ENCODE measurements around the gene TLK1. TPM values are rescaled to one million over a fixed set of nuclear protein-coding genes. Genes with fewer than 3 reads are reported as not detected.

The TLK1 gene
- total and polyA plus RNA-seq, 9 of the 15 experiments (the other 6 are each of a cell fraction or from before 2014, with no cell fraction given) = 20.2 to 101 (median 40.5) TPM

- no peak for TF ChIP-seq HDAC3 (IDR thresholded peaks at IDR 0.05; ENCODE audit: borderline replicate concordance, partially characterized antibody)
- no peak for TF ChIP-seq LCOR (CRISPR knock-in tag; IDR thresholded peaks at IDR 0.05)
- no peak for TF ChIP-seq ZNF583 (CRISPR knock-in tag; IDR thresholded peaks at IDR 0.05)
- peak; percentile 79 for TF ChIP-seq FOXJ2 (tag; IDR thresholded peaks at IDR 0.05)
- peak; percentile 36 for TF ChIP-seq ZFP36 (IDR thresholded peaks at IDR 0.05; ENCODE audit: low read depth, low read length, partially characterized antibody)
- no peak for TF ChIP-seq SIN3A (IDR thresholded peaks at IDR 0.05; ENCODE audit: borderline replicate concordance in 2 of 2, control insufficient read depth in 1 of 2, low read depth in 2 of 2, low read length in 2 of 2)
- TF ChIP-seq MCM7 (IDR thresholded peaks at IDR 0.05) = no peak
- TF ChIP-seq TCF7 (IDR thresholded peaks at IDR 0.05; ENCODE audit: borderline replicate concordance) = no peak
- TF ChIP-seq C11orf30 (IDR thresholded peaks at IDR 0.05; ENCODE audit: low read depth) = no peak
Observed at GRCh38 chr2:171141320-171141719, 19.4 kb downstream of the TLK1 start (continued).

- CTCF ChIA-PET (ENCODE audit: low intra/inter-chr PET ratio) = no interaction called here
- DNase-seq (ENCODE audit: extremely low read depth in 1 of 4, low spot score in 3 of 4) = peak in 1 of 4 experiments; percentile 71
- TF ChIP-seq FOXP4 (CRISPR knock-in tag; IDR thresholded peaks at IDR 0.05; ENCODE audit: borderline replicate concordance) (no peak), BRCA1 (IDR thresholded peaks at IDR 0.05) (no peak), BRCA1 (CRISPR knock-in tag; IDR thresholded peaks at IDR 0.05) (no peak), NBN (IDR thresholded peaks at IDR 0.05; ENCODE audit: low read depth) (no peak), HDAC2 (IDR thresholded peaks at IDR 0.05) (no peak), ZHX1 (conservative IDR thresholded peaks at IDR 0.05; ENCODE audit: low read length) (no peak), MNT (conservative IDR thresholded peaks at IDR 0.05) (0 out of 4 replicates have a peak, but pooled peaks of 1 of the 2 experiments have one; percentile 26)
Observed at GRCh38 chr2:171139860-171140259, 20.8 kb downstream of the TLK1 start.

More at GRCh38 chr2:171139860-171140259, 20.8 kb downstream of the TLK1 start:
- H3K36me3 ChIP-seq (ENCODE audit: control insufficient read depth, insufficient read depth, low read length) = no peaks in the 10 kb centered on the region
- H3K9me1 ChIP-seq (ENCODE audit: control insufficient read depth, insufficient read depth, low read length) = peaks cover 4% of the 10 kb centered on the region
- no peaks in the 10 kb centered on the region for H3K9me3 ChIP-seq (replicated peaks; ENCODE audit: control insufficient read depth, insufficient read depth, low read depth, low read length)
- H3K4me2 ChIP-seq (ENCODE audit: insufficient read depth, low read length) = peak overlapping the region; percentile 62
- H3K9ac ChIP-seq (ENCODE audit: insufficient read depth in 1 of 2, low read depth in 2 of 2, low read length in 2 of 2) = peak overlapping the region; percentile 41 to 82
- in situ Hi-C loops (cut with MboI) (no loop called here), intact Hi-C loops (cut with micrococcal nuclease) (no loop called here)
- POLR2A ChIA-PET = interaction anchor here (0.6 to 5.8 kb wide), 4 partner anchors 9 to 23 kb away, joined by 6 to 34 read pairs (median 12); no protein-coding TSS in a partner anchor
- no peaks in the 10 kb centered on the region for H3K27me3 ChIP-seq (ENCODE audit: control insufficient read depth in 2 of 2, insufficient read depth in 2 of 2, low read length in 2 of 2)
- no TSS peak for BruUV-seq (replicated peaks)
- H3K4me1 ChIP-seq (replicated peaks in 1 of 2; ENCODE audit: control insufficient read depth in 2 of 2, insufficient read depth in 2 of 2, low read length in 2 of 2) = peaks cover 14 to 52% of the 10 kb centered on the region in 2 experiments
- peak overlapping the region; percentile 45 for H3K27ac ChIP-seq (ENCODE audit: extremely low read depth, low read depth, low read length)
- H2AFZ ChIP-seq (ENCODE audit: low read depth, low read length) = no peak overlapping the region
- FAIRE-seq = peak; percentile 26
- ATAC-seq = peak; percentile 69
- H4K20me1 ChIP-seq (replicated peaks; ENCODE audit: control insufficient read depth, insufficient read depth, low read length) = peaks cover 34% of the 10 kb centered on the region
- 11% methylated on average over 9 of the region's 9 CpGs for WGBS (ENCODE audit: insufficient coverage, low coverage, missing lambda C conversion rate)
- H3K79me2 ChIP-seq (ENCODE audit: control insufficient read depth, insufficient read depth, low read length) = peaks cover 99% of the 10 kb centered on the region
- H3K4me3 ChIP-seq = no peak overlapping the region

All from K562 (cell line).